Retina (tissue), 1 donor: ENCODE measurements around the gene ZKSCAN8.
"Not testable (repeated sequence)": the region's sequence is repeated elsewhere in the genome, so short reads cannot be mapped to it uniquely, and the experiment has no call there.

Experiments
- DNase-seq: peaks from one replicate; pipeline ENCODE4 v3.0.0-alpha.2; 2016

ZKSCAN8 gene

DNA sequence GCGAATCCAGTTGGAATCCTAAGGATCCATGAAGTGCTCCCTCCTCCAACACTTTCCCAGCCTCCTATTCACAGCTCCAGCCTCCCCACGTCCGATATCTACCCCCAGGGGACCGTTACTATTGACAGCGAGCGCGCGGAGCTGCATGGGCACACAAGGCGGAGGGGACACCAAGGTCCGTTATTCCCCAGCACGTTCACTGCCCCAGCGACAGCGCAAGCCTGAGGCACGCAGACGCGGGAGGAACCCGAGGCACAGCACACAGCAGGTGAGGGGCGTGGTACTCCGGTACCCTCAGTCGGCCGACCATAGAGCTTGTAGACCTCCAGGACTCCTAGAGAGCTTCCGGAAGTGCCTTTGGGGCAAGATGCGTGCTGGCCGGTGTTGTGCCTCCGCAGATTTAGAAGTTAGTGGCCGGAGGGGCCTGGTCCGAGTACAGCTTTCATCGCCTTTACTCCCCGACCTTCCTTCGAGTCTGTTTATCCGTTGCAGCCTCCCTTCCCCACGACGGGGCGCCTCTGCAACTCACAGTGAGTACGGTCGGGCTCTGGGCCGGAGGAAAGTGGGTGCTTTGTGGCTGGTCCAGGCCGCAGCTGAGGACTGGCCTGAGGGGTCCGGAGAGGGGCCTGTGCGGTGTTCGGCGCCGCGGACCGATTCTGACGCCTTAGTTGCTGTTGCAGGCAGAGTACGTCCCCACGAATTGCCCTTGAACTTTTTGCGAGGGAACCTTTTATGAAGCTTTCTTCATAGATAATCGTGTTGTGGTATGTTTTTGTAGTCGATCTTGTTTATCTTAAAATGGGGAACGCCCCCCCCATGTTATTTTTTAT, at the start of gene ZKSCAN8:
ZKSCAN8 (plus strand) TSS at position 384 of the 830 bp plus-strand sequence. CDS start 6,525 bp downstream, outside the sequence.
- DNase-seq = peak; percentile 96

DNA sequence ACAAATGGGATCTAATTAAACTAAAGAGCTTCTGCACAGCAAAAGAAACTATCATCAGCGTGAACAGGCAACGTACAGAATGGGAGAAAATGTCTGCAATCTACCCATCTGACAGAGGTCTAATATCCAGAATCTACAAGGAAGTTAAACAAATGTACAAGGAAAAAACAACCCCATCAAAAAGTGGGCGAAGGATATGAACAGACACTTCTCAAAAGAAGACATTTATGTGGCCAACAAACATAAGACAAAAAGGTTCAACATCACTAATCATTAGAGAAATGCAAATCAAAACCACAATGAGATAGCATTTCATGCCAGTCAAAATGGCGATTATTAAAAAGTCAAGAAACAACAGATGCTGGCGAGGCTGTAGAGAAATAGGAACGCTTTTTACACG, 39.5 kb upstream of the ZKSCAN8 start:
- not testable (repeated sequence) for DNase-seq

DNA sequence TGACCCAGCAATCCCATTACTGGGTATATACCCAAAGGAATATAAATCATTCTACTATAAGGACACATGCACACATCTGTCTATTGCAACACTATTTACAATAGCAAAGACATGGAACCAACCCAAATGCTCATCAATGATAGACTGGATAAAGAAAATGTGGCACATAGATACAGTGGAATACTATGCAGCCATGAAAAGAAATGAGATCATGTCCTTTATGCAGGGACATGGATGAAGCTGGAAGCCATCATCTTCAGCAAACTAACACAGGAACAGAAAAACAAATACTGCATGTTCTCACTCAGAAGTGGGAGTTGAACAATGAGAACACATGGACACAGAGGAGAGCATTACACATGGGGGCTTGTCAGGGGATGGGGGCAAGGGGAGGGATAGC, 39.0 kb upstream of the ZKSCAN8 start:
- DNase-seq = not testable (repeated sequence)

DNA sequence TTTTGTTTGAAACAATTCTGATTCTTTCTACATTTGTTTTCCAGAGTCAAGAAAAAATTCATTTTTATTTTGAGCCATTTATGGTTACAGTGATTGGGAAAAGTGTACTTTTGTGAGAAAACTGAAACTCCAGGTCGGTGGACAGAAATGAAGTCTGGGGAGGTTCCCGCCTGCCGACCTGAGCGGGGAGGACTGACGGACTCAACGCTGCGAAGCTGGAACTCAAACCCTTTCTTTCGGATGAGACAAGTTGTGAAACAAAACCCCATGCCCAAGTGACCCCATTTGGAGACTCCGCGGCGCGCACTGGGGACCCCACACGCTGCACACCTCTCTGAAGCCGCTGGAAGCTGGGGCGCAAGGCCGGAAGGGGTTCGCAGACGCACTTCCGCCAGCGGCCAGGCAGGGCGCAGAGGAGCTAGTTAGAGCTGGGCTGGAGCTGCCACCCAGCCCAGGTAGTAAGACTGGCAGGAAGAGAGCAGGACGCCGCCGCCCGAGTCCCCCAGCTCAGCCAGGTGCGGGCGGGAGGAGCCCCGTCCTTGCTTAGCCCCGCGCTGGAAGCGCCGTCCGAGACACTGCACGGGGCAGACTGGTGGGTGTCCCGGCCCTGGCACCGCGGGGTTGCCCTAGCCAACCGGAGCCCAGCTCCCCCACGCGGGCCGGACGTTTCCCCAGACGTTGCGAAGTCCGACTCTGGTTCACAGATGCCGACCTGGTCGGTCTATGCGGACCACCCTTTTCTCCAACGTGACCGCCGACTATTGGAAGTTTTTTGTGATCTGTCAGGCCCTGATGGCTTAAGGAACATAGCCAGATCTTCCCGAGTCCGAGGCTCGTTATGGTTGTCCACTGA, 37.1 kb upstream of the ZKSCAN8 start:
- DNase-seq = peak; percentile 95

DNA sequence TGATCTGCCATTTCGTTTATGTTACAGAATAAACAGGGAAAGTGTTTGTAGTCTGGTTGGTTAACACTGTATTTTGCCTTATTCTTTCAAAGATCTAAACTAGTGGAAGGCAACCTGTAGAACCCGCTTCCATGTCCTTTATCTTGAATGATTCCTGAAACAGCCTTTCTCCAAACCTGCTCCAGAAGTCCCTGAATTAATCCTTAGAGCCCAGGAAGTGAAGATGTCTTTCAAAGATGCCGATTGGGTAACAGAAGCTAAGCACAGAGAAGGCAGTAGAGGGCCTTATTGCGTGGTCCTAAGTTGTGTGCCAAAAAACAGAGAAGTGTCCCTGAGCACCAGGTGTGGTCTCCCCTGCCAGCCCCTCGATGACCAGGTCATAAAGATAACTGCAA, 36.4 kb upstream of the ZKSCAN8 start:
- no peak for DNase-seq

DNA sequence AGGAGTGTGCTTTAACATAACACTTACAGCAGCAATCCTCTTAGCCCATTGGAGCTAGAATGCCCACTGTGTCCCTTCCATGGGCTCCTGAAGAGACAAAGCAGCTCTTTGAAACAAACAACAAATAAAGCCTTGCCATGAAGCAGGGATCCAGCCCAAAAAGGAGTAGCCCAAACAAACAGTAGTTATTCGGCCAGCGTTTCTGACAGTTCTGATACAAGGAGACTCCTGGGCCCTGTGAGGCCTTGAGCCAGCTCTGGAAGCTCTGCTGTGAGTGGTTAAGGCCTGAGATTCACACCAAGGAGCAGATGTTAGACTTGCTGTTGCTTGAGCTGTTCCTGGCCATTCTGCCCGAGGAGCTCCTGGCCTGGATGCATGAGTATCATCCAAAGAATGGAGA, 34.2 kb upstream of the ZKSCAN8 start:
- no peak for DNase-seq

DNA sequence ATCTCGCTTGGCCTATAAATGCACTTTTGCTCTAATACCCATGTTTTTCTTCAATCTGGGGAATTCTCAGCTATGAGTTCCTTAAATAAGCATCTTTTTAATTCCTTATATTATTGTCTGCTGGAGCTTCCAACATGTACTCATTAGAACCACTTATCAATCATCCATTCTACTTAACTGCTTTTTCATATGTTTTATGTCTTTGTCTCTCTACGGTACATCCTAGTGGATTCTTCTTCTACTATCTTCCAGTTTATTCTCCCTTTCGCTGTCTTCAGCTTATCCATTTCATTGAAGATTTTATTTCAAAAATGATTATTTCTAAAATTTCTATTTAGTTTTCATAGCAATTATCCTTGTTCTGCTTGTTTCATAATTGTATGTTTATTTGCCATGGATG, 29.7 kb upstream of the ZKSCAN8 start:
- DNase-seq = no peak

DNA sequence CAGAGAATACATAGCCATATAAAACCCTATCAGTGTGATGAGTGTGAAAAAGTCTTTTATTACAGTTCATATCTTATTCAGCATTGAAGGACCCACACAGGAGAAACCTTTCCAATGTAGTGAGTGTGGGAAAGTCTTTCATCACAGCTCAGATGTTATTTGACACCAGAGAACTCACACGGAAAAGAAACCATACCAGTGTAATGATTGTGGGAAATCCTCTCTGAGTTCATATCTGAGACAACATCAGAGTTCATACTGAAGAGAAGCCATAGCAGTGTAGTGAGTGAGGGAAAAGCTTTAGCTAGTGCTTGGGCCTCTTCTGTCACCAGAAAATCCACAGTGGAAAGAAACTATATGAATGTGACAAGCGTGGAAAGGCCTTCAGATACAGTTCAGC, 25.9 kb upstream of the ZKSCAN8 start:
- DNase-seq = no peak

DNA sequence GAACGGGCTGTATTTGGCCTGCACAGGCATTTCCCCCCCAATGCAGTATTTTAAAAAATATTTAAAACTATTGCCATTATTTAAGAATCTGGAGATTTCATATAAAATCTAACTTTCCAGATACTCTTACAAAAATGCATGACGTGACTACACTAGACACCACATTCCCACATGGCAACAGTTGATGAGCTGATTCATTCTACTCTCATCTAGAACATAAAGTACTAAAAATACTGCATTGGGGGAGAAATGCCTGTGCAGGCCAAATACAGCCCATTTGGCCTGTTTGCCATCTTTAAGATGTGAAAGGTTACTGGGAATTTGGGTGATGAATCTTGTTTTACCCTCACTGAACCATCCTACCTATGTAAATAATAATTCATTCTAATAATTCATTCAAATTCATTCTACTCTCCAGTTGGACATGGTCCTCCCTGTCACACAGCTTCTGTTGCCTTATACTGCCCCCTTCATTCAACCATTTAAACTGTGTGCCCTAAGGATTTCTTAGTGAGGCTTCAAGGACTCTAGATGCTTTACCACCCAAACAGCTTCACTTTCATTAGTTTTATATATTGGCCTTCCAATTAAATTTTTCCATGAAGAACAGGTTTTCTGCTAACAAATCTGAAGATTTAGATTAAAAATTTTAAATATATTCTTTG, 24.2 kb upstream of the ZKSCAN8 start:
- no peak for DNase-seq

DNA sequence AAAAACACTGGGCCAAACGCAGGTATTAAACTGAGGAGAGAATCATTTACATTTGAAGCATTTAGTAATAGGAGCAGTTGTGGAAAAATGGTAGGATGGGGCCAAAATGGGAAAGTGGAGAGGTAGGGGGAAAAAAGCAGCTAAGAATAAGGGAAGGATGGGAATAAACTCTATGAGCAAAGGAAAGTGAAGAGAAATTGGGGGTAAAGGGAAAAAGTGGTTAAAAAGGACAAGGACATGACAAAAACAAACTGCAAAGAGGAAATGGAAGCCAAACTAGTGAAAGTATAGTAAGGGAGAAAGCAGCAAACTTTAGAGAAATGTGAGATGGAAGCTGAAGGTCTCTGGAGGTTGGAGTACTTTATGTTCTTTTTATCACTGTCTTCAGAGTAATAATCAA, 23.5 kb upstream of the ZKSCAN8 start:
- no peak for DNase-seq

DNA sequence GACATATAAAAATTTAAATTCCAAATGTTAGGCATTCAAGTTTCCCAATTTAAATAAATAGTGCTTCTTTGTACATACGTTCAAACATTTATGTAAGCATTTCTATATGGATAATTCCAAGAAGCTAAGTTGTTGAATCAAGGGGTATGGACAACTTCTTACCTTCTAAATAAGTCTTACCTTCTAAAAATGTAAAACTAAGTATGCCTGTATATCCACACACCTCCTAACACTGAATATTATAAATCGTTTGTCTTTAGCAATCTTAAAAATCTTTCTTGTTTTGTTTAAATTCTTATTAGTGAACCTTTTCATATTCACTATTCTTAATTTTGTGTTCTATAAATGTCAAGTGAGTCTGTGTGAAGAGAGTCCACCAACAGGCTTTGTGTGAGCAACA, 19.8 kb upstream of the ZKSCAN8 start:
- no peak for DNase-seq

DNA sequence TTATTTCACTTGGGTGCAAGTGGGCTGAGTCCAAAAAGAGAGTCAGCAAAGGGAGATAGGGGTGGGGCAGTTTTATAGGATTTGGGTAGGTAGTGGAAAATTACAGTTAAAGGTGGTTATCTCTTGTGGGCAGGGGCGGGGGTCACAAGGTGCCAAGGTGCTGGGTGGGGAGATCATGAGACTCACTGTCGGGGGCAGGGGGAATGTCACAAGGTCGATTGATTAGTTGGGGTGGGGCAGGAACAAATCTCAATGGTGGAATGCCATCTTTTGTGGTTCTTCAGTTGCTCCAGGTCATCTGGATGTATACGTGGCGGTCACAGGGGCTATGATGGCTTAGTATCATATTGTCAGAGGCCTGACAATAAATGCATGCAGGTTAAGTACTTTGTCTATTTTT, 19.4 kb upstream of the ZKSCAN8 start:
- DNase-seq = not testable (repeated sequence)

DNA sequence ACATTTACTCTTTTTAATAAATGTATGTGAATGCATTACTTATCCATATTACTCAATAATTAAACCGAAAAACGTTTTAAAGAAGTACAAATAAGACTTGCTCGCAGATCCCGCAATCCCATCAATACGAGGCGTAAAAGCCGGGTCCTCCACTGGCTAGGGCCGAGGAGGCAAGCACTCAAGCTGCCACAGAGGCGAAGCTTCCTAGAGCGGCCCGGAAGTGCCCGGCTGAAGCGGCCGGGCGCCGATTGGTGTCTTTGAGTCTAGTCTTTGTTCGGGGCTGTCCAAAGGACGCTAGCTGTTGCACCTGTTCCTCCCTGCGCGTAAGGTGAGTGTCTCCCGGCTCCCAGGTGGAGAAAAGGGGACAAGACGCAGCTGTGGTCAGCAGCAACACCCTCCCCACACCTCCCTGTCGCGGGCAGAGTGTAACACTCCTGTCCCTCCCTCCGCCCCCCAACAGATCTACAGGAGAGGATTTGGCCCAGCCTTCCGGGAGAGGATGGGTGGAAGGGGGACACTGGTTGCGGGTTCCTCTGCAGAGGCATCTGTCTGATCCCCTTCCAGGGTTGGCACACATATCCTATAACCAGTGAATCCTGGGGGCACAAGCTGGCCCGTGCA, 17.2 kb upstream of the ZKSCAN8 start, which contains the start of gene ZSCAN16:
ZSCAN16 (plus strand) TSS at position 260 of the 621 bp plus-strand sequence. CDS start 835 bp downstream, outside the sequence.
- DNase-seq = peak; percentile 91

DNA sequence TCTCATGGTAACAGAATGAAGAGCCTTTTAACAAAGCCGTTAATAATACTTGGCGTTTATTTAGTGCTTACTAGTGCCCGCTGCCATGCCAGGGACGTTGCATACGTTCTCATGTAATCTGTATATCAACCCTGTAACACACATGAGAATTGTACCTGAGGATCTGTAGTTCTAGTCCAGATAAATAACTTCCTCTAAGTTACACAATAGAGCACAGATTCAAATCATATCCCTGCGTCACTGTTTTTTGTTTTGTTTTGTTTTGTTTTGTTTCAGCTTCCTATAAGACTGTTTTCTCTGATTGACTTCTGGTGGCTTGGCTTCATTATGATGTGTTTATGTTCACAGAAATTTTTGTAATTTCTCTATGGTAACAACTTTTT, 16.7 kb upstream of the ZKSCAN8 start:
- DNase-seq = no peak

DNA sequence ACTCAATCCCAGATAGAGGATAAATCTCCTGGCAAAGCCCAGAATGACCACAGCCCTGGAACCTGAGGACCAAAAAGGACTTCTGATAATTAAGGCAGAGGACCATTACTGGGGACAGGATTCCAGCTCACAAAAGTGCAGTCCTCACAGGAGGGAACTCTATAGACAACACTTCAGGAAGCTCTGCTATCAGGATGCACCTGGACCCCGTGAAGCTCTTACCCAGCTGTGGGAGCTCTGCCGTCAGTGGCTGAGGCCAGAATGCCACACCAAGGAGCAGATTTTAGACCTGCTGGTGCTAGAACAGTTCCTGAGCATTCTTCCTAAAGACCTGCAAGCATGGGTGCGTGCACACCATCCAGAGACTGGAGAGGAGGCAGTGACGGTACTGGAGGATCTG, 16.3 kb upstream of the ZKSCAN8 start:
- DNase-seq = no peak

DNA sequence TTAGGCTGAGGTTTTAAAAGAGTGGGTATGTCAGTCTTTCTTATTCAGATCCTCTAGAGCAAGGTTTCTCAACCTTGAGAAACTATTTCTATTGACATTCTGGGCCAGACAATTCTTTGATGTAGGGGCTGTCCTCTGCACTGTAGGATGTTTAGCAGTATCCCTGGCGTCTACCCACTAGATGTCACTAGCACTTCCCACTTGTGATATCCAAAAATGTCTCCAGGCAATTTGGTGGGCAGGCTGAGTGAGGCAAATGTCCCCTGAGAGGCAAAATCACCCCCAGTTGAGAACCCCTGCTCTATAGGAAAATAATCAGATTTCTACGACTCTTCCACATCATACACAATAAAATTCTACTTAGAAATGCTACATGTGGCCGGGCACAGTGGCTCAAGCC, 7.7 kb upstream of the ZKSCAN8 start:
- DNase-seq = no peak

DNA sequence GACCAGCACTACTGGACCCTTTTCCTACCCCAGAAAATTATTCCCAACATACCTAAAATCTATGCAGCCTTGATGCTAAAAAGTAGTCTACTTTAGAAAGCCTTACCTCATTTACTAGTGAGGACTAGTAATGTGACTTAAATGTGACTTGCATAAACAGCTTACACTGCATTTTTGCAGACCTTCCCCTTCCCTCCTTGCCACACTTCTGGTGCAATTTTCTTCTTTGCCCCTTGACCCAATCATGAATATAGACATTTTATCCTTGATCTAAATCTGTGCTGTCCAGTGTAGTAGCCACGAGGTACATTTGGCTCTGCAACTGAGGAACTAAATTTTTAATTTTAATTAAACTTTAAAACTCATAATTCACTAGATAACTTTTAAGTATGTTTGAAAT, 7.0 kb upstream of the ZKSCAN8 start:
- DNase-seq = no peak

DNA sequence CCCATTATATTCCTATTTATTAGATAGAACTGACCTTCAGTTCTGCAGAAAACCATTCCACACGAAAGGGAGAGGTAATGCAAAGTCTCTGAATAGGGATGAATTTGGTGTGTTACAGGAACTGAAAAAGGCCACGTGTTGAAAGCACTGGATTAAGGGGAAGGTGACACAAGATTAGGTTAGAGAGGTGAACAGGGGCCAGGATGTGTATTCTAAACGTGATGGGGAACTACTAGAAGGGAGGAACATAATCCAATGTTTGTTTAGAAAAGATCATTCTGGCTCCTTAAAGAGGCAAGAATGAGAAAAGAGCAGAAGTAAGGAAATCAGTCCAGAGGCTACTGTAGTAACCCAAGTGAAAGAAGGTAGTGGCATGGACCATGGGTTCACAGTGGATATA, 6.3 kb upstream of the ZKSCAN8 start:
- DNase-seq = no peak

DNA sequence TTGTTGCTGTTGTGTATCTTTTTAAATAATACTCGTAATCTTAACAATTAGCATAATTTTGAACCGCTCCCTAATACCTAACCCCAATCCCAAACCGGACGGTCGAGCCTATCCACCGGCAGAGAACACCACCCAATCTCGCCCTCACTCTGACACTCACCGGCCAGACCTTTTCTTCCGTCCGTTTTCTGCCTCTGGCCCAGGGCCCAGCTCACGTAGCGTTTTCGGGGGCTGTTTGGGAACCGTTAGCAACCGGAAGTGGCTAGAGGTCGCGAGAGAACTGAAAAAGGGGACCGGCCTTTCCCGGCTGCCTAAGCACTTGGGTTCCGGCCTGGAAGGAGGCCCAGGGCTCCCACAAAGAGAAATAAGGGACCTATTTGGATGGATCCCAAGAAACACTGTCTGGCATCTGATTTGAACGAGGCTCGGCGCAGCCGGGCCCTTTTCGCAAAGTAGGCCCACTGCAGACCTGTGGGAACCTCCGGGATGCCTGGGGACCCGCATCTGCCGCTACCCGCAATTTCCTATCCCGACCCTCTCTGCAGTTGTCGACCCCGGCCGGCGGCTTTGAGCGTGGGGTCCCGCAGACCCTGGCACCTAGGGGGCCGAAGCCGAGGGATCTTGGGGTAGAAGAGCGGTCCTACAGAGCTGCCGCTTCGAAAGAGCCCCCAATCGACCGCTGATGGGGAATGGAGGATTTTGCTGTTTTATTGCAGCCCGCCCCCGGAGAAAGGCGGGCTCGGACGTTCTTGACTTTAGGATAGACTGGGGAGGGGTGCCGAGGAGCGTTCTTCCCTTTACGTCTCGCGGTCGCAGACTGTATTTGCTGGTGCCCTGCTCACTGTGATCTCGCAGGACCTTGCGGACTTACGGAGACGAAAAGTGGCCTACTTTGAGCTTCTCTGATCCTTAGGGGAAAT, 4.8 kb upstream of the ZKSCAN8 start:
- DNase-seq = peak; percentile 95

DNA sequence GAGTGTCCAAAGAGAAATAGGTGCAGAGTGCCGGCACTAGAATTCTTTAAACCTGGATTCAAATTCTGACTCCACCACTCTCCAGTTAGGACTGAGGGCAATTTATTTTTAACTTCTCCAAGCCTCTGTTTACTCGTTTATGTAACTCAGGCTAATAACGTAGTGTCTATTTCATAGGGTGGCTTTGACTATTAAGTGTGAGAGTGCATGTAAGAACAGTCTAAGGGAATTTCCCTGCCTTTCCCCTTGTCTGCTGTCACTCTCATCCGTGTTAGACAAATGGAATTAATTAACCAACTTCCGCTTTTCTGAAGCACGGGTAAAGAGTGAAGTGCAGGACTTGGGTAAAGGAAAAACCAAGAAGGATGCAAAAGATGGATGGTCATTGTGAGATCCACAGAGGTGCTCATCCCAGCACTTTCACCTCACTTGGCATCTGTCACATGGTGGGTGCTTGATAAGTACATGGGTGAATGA, 4.1 kb upstream of the ZKSCAN8 start:
- DNase-seq = peak; percentile 57

DNA sequence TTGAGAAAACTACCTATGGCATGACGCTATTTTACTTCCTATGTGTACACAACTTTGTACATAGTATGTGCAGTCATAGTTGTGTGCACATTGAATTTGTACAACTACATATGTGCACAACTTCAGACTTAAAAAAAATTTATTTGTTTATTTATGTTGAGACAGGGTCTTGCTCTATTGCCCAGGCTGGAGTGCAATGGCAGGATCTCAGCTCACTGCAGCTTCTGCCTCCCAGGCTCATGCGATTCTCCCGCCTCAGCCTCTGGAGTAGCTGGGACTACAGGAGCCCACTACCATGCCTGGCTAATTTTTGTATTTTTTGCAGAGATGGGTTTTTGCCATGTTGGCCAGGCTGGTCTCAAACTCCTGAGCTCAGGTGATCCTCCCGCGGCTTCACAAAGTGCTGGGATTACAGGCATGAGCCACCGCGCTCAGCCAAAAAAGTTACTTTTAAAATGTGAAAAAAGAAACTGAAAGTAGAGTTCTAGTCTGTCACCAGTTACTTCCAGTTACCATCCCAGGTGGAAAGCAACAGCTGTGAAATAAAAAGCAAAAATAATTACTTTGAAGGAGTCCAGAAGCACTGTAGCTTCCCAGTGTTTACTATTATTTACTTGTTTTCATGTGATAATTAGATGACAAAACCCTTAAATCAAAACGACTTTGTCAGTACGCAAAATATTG, 1.7 kb upstream of the ZKSCAN8 start:
- DNase-seq = no peak
